Adrenal gland (tissue), 5 donors: ENCODE data around the gene CELF6.

ENCODE experiments used
- CTCF ChIP-seq, 6 experiments: fragments of 450-650 bp in 4 of 6; fragments of 200-600 bp in 2 of 6; sonication (generic) in 1 of 6; IDR thresholded peaks; 1 replicate in 5 of 6; 2 replicates in 1 of 6; pipeline versions ENCODE4 v1.5.1 to v1.8.0; 2016 to 2021; ENCODE audit warnings: antibody characterized with exemption in 6 of 6, mild to moderate bottlenecking in 2 of 6, moderate library complexity in 1 of 6
- POLR2A ChIP-seq, 2 donors: fragments of 450-650 bp; IDR thresholded peaks; one replicate each; pipeline ENCODE4 v1.6.1; 2017; ENCODE audit warnings: antibody characterized with exemption in 2 of 2, mild to moderate bottlenecking in 2 of 2, moderate library complexity in 1 of 2
- donor health status: DM: no; HTN: no; CAD: no.

- TF ChIP-seq POLR2A (IDR thresholded peaks at IDR 0.05) (no peak), CTCF (IDR thresholded peaks at IDR 0.05) (no peak)
These were observed 6.1 kb downstream of the CELF6 start for GRCh38 chr15:72313881-72314280.
